SK-N-DZ (cell line): ENCODE results near the gene TTC7B.

Experiments used
- DNase-seq: peaks from one replicate; pipeline ENCODE4 v3.0.0-alpha.2; 2015; ENCODE audit warnings: low spot score

Gene TTC7B

DNA sequence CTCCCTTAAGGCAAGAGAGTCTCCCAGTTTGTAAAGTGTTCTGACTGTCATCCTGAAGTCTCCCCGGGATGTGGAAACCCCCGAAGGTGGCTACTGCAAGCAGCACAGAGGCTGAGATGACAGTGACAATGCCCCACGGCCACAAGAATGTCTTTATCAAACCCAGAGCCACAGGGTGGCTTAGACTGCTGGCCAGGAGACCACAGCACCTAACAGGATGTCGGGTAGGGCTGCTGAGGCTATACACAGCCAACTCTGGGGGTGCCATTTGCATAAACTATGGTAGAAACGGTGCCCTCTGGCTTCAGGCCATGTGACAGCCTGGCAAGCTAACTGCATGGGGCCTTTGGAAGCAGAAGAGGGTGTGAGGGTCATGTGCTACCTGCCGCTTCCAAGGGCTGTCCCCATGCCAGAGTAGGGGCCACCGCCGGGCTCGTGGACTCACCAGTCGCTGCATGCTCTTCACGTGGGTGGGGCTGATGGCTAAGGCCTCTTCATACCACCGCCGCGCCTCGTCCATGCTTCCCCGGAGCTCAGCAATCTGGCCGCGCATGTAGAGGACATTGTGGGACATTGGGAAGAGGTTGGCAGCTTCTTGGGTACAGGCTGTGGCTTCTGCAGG is 238.5 kb downstream of the TTC7B start:
- DNase-seq: no peak

- no peak for DNase-seq
These were observed 239.1 kb downstream of the TTC7B start for GRCh38 chr14:90576981-90577660.

DNA sequence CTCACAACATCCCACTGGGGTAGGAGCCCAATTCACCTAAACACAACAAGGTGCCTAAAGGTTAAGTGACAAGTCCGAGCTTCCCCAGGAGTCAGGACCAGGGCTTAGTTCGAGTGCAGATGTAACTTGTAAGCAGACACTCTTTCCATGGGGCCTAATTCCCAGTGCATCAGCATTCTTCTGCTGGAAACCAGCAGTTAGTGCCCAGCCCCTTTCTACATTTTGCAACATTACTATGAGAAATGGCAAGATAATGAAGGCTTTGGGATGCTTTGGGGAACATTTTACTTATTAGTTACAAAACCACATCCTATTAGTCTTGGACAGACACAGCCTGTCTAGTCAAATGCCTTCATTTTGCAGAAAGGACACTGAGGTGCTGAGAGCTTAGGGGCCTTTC is 239.6 kb downstream of the TTC7B start:
- no peak for DNase-seq

- DNase-seq: no peak
These were observed 240.4 kb downstream of the TTC7B start for GRCh38 chr14:90575781-90576180.

DNA sequence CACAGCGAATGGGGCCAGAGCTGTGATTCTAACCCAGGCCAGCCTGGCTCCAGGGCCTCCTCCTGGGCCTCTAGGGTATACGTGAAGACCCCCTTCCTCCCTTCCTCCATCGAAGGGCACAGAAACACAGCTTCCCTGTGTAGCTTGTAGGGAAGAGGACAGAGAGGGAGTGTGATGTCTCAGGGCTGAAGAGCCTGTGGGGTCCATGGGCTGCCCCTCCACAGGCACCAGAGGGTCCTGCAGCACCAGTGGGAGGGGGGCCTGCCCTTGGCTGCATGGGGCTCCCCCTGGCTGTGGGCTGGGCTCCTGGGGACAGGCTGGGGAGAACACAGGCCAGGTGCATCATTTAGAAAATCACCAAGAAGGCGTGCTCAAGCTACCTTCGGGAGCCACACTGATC is 240.9 kb downstream of the TTC7B start:
- DNase-seq: no peak

DNA sequence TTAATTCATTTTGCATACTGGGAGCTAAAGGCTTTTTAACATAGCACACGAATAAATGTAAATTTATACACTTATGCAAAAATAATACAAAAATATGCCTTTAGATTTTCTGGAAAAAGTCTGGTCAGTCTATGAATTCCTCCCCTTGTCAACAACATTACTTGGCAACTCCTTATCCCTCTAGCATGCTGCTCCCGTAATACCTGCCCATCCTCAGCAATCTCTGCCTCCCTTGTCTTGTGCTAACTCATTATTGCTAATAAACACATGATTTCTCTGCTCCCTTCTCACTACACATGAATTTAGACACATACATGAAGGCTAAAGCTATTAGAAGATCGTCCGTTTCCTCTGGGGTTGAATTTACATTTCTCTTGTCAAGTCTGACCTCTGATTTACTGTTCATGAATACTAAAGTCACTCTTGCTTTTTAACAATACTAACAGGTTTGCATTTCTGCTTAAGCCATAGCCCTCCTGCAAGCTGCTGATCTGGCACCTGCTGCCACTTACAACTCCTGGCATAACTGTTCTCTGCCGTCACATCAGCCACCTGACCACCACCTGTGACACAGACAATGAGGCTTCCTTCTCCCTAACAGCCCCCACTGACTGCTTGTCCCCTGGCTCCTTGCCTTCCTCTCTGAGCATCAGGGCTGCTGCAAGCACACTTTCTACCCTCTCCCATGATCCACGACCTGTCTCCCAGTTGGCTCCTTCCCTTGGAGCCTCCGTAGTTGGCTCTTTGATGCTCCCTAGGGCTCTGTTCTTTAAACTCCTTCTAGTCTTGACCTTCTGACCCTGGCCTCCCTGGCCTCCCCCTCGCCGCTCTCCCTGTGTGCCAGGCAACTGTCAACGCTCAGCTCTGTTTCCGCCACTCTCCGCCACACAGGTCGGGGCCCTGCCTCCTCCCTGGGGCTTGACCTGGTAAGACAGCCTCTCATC is 241.8 kb downstream of the TTC7B start:
- DNase-seq: no peak

- no peak for DNase-seq
These were observed 242.7 kb downstream of the TTC7B start for GRCh38 chr14:90573385-90574105.

DNA sequence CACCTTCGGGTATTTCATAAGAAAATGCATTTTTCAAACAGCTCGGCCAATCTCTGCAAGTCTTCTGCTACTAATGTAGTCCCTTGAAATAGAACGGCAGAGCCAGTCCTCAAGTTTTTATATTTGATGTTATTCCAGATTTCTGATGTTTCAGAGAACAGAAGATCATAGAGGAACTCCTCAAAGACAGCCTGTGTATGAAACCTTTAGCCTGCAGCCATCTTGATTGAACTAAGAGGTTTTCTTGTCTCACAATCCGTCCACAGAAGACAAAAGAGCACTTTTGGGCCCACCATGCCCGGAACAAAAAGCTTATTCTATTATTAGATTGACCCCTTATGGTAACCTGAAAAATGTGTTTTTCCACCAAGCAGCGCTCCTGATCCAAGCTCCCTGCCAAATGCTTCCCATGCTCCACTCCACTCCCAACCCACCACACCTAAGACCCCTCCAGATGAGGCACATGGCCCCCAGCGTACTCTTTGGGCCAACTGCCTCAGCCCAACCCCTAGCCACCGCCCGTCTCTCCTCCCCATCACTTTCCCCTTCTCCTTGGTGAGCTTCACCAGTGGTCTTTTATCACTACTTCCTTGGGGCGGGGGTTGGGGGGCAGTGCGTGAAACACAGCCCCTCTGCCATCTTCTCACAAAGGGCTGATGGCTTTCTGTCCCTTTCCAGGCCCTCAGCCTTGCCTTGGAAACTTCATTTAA is 243.6 kb downstream of the TTC7B start:
- no peak for DNase-seq

DNA sequence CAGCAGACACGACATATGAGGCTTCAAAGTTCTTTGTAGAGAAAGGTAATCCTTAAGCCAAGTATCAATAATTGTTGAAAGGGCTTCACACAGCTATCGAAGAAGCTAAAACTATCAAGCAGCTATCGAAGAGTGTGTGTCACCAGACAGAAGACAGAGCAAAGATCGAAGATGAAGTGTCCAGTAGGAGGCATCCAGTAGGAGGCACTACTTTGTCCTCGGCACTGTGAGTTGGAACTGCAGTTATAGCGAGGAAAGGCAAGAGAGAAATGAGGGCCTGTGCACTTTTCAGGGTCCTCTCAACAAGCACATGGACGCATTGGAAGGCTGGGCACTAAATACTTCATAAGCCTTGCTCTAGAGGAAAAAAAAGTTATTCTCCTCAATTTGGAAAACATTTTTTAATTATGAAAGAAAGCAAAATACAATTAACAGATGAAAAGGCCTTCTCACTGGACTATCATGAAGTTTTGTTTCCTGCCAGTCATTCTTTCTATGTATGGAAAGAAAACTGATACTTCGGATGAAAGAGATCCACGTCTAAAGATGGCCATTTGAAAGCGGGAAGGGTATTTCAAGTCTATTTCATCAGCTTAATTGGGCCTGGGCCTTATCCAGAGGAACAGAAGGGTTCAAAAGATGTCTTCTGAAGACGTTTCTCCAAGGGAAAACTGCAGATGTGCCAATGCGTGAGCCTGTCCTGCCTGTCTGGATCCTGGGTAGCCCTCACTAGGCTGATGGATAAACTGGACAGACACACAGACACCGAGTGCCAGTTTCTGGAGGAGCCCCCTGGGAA is 244.9 kb downstream of the TTC7B start:
- DNase-seq: no peak

DNA sequence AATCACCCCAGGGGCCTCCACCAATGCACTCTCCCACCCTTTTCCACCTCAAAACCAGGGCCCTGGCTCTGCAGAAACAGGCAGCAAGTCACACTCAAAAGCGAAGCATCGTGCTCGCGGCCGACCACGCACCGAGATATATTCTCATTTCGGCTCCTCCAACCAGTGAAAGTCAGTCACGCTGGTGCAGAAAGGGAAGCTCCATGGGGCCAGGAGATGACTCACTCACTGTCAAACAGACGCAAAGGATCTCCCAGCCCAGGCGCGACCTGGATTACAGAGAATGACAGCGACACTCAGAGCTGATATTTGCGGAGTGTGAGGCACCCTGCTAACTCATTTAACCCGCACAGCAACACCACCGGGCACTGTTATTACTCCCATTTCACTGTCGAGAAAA is 245.8 kb downstream of the TTC7B start:
- DNase-seq: no peak

DNA sequence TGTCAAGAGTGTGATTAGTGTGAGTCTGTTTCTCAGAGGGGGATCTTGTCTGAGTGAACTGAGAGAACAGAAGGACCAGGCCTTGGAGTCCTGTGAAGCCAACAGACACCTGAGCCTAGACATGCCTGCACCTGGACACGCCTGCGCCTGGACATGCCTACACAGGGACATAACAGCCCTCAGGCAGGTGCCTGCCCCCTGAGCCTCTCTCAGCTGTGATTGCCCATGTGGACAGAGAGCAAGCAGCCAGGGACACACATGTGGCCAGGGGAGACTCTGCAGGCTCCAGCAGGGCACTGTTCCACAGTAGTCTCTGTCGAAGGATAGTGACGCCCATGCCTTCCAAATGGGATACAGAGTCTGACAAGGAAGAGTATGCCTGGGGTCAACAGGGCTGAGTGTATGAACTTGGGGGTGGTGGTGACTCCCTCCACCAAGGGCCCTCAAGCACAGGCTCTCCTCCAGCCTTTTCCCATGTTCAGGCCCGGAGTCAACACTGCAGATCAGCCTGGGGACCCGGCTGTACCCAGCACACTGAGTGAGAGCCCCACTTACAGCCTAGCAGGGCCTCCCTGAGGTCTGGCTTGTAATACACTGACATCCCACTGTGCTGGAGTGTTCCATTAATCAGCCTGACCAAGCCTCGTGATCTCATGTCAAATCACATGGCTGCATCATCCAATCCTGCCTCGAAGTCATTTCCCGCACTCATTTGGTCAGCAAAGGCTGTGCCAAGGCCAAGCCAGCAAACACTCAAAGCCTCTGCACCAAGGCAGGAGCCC is 246.4 kb downstream of the TTC7B start:
- no peak for DNase-seq

- no peak for DNase-seq
These were observed 247.0 kb downstream of the TTC7B start for GRCh38 chr14:90569201-90569600.

GRCh38 chr14:90568405-90568804 is 247.8 kb downstream of the TTC7B start:
- DNase-seq: no peak

DNA sequence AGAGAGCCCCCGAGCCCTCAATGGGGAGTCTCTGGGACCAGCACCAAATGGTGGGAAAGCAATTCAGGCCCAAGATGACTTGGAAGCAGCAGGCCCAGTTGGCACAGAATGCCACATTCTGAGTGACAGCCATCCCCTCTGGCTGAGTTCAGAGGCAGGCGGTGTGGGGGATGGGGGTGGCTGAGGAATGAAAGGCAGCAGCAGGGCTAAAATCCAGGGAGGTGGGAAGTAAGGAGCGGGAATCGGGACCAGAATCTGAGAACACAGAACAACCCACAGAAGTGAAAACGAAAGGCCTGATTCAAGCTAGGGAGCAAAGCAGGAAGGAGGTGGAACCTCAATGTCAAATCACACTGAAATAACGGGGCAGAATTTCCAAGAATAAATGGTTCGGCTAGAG is 248.2 kb downstream of the TTC7B start:
- DNase-seq: no peak

DNA sequence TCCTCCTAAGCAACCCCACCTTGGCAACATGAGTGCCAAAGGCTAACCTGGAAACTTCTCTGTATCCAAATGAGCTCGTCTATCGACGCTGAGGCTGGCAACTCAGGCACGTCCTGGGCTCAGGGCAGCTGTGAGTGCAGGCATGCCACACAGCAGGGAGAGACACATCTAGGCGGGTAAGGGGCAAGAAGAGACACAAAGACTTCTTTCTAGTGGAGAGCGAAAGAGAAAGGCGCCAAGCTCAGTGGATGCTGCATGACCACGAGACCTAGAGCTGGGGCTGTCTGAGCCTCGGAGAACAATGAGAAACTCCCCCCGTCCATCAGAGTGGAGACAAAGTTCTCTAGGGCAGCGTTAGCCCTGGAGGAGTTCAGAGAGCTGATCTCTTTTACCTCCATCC is 249.0 kb downstream of the TTC7B start:
- no peak for DNase-seq

DNA sequence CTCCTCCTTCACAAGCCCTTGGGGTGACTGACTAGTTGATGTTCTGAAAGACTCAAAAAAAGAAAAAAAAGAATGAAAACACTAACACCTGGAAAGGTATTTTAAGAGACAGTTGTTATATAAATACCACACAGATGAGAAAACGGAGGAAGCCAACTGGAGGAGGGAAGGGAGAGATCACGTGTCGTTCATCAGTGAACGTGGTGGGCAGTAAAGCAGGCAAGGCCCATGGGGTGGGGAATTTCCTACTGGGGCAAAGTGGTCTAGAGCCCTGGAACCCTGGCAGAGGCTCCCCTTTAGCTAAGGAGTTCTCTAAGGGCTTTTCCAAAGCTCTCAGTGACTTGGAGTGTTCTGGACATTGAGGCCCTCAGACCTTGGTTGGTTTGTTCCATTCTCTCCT is 249.7 kb downstream of the TTC7B start:
- no peak for DNase-seq

DNA sequence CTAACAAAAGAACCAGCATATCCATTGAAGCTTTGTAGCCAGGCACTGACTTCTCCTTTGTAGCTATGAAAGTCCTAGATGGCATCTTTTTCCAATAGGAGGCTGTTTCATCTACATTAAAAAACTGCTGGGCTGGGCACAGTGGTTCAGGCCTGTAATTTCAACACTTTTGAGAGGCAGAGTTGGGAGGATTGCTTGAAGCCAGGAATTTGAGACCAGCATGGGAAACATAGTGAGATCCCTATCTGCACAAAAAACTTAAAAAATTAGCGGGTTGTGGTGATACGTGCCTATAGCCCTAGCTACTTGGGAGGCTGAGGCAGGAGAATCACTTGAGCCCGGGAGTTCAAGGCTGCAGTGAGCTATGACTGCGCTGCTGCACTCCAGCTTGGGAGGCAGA is 251.7 kb downstream of the TTC7B start:
- no peak for DNase-seq

DNA sequence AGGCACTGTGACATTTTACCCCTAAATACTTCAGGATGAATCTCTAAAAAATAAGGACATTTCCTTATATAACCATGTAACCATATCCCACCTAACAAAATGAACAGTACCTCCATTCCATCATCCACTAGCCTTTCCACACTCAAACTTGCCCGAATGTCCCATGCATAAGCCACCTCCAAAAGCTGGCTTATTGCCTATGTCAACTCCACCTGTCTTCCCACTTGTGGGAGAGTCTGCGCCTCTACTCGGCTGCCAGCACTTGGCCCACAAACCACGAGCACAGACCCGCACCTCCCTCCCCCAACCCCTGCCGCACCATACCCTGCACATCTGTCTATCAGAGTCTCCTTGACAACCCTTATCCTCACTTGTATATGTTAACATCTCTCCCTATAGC is 253.6 kb downstream of the TTC7B start:
- no peak for DNase-seq

DNA sequence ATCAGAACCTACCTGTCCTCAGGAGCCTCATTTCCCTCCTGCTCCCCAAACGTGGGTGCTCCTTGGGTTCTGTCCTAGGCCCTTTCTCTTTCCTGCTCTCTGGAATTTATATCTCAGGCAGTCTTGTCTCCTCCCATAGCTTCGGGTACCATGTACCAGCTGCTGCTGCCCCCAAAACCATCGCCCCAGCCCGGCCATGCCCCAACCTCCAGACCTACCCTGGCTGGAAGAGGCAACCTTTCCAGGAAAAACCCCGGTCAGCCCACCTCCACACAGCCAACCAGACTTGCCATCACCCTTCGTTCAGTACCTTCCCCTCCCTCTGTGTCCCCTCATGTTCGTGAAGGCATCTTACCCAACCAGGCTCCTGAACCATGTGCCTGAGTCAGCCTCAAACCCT is 254.3 kb downstream of the TTC7B start:
- DNase-seq: no peak

DNA sequence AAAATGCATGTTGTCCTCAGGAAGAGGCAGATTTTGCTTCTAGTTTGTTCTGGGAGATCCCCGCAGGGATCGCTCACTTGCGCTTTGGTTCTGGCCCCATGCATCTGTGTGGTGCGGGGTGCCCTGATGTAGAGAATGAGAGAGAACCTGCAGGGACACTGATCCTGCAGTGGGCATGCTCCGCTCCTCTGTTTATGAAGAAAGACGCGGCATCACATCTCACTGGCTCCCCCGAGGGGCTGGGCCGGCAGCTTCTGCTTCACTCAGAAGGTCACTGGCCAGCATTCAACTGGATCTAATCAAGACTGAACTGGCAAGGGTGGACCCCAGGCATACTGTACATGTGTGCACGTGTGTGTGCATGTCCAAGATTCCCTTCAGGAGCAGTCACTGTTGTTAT is 255.2 kb downstream of the TTC7B start:
- no peak for DNase-seq
